GM18867 (cell line): ENCODE data around the gene ZBED5.
"Not testable (repeated sequence)": the region's sequence is repeated elsewhere in the genome, so short reads cannot be mapped to it uniquely, and the experiment has no call there.

Experiments used
- ATAC-seq: cut with Tn5 transposase; IDR thresholded peaks from one replicate; pipeline ENCODE4 v1.9.1; 2021; ENCODE audit warnings: mild to moderate bottlenecking, moderate library complexity; ENCODE audit not compliant: unreplicated experiment

Gene ZBED5

DNA sequence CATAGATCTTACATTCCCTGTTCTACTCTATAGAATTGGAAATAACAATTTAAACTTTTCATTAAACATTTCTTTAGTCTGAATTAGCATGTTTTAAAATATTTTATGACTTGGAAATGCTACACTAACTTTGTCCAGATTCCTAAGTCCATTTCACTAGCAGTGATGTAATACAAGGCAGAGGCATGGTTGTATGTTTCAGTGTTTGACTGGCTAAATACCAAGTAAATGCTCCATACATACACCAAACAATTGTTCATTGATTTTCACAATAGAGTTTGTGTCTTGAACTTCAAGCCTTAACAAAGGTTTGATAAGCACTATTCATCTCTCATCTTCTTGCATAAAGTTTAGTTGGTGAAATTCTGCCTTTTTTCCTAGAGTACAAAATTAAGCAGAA, 13.5 kb downstream of the ZBED5 start:
- no peak for ATAC-seq

DNA sequence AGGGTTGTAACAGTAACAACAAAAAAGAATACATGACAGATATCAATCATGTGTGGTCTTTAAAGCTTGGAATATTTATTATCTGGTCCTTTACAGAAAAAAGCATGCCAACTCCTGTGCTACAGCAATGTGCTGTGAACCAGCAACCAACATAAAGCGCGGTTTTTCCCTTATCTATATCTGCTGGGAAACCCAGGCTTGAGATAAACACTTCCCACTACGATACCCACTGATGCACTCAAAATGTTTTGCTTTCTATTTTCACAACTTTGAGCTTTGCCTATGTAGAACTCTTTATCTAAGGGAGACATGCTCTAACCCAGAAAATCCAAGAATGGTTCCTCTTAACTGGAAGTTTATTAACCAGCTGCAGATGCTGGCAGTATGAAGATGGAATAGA, 19.0 kb downstream of the ZBED5 start:
- no peak for ATAC-seq

DNA sequence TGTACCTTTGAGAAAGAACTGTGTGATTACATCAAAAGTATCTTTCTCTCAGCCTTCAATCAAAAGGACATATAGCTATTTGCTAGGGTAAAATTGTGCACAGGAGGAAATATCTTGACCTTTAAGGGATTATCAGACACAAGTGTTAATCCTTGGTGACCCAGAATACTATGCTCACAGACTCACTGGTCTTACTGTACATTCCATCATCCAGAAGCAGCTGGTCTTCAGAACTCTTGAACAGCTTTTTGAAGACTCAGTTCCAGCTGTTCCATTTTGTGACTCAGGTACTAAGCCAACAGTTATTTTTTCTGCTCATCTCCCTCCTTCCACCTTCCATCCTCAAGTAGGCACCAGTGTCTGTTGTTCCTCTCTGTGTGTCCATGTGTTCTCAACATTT, 19.8 kb downstream of the ZBED5 start:
- ATAC-seq: no peak

DNA sequence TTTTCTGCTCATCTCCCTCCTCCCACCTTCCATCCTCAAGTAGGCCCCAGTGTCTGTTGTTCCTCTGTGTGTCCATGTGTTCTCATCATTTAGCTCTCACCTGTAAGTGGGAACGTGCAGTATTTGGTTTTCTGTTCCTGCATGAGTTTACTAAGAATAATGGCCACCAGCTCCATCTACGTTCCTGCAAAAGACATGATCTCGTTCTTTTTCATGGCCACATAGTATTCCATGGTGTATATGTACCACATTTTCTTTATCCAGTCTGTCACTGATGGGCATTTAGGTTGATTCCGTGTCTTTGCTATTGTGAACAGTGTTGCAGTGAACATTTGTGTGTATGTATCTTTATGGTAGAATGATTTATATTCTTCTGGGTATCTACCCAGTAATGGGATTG, 21.0 kb downstream of the ZBED5 start:
- not testable (repeated sequence) for ATAC-seq

DNA sequence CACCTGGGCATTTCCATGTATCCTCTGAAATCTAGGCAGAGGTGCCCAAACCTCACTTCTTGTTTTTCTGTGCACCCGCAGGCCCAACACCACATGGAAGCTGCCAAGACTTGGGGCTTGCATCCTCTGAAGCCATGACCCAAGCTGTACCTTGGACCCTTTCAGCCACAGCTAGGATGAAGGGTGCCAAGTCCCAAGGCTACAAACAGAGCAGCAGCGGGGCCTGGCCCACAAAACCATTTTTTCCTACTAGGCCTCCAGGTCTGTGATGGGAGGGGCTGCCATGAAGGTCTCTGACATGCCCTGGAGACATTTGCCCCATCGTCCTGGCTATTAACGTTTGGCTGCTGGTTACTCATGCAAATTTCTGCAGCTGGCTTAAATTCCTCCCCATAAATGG, 28.7 kb downstream of the ZBED5 start:
- no peak for ATAC-seq

DNA sequence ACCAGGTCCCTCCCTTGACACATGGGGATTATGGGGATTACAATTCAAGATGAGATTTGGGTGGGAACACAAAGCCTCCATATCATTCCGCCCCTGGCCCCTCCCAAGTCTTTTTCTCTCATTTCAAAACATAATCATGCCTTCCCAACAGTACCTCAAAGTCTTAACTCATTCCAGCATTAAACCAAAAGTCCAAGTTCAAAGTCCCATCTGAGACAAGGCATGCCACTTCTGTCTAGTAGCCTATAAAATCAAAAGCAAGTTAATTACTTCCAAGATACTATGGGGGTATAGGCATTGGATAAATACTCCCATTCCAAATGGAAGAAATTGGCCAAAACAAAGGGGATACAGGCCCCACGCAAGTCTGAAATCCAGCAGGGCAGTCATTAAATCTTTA, 29.5 kb downstream of the ZBED5 start:
- ATAC-seq: no peak

DNA sequence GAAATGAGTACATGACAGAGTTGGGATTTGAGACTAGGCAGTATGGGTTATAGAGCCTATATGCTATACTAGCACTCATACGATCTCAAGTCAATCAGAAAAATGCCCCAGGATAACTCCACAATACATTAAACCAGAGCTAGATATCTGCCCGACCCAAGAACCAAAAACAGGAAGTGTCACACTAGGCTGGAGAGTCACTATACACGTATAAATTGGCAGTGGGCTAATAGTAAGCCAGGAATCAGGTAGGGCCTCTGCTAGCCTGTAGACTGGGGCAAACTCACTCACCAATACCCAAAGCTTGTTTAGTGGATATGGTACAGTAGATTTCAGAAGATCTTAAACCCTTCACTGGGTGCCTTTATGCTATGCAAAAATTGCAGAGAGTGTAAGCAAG, 33.0 kb downstream of the ZBED5 start:
- no peak for ATAC-seq

DNA sequence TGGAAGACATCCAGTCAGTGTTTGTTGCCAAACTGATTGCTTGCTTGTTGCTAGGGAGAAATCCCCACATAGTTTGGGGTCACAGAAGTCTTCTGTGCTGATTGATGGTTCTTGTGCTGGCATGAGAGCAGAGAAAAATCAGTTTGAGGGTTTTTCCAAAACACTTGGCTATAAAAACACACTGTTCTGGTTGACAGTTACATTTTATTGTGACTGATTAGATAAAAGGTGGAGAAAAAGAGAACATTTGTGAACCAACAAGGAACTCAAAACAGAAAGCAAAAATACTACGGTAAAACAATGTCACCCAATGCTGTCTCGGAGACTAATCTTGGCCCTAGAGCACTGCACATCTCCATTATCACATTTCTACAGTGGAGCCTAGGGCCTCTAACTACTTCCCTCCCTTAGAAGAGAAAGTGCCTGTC, 34.7 kb downstream of the ZBED5 start:
- no peak for ATAC-seq

DNA sequence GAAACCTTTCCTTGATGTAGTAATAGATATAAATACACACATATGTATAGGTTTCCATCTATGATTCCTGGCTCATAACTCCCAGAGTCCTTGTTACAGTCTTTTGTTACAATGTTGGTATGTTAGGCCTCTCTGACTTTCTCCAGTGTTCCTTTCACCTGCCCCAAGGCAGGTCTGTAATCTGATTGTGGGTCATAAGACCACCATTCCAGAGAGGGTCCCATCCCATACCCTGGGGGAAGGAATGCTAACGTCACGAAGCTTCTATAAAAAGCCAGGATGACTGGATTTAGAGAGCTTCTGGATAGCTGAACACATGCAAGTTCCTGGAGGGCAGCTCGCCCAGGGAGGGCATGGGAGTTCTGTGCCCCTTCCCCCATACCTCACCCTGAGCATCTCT, 35.4 kb downstream of the ZBED5 start:
- ATAC-seq: not testable (repeated sequence)

DNA sequence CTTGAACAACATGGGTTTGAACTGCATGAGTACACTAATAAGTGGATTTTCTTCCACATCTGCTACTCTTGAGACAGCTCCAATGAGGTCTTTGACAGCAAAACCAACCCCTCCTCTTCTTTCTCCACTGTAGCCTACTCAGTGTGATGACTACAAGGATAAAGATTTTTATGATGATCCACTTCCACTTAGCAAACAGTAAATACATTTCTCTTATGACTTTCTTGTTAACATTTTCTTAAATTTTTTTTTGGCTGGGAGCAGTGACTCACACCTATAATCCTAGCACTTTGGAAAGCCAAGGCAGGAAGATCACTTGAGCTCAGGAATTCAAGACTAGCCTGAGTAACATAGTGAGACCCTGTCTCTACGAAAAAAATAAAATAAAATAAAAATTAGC, 39.3 kb downstream of the ZBED5 start:
- no peak for ATAC-seq

DNA sequence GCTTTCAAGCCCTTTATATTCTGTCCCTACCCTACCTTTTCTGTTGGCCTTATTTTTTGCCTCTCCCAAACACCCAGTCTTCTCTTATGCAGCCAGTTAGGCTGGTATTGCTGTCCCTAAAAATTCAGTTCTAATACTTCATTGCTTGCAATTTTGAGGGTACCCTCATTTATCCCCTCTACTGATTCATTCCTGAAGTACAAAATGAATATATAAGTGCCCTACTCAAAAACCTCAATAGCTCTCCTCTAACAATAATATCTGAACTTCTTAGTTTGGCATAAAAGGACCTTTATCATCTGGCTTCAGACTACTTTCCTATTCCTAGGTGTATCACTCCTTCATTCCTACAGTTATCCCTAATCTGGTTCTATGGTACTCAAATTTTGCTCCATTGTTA, 43.9 kb downstream of the ZBED5 start:
- no peak for ATAC-seq

DNA sequence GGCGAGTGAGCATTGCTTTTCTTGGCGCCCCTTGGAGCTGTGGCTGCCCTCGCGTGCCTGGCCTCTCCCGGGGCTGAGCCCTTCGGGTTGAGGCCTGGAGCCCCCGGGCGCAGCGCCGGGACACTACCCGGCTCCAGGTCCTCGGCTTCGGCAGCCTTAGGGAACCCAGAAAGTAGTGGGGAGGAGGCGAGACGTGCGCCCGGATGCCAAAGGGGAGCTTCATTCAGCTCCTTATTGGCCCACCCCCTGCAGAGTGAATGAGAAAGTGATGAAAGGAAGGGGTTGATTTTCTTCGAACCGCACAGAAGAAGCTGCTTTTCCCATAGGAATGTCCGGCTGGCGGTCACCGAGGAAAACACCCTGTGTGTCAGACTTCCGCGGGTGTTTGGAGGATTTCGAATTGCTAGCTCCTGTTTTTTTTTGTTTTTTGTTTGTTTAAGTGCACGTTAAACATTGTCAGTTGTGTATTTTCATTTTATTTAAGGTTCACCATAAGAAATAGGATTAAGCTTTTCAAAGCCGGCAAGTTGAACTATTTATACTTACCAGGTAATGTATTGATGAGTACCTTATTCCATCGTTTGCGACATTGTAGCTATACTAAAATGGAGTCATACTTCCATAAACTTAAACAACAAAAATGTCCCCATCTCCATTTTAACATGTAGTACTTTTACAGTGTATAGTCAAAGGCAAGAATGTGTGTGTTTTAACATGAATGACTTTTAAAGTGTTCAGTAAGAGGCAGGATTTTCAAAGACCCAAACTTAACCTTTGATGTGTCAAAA, 48.3 kb downstream of the ZBED5 start:
- peak; percentile 25 for ATAC-seq

DNA sequence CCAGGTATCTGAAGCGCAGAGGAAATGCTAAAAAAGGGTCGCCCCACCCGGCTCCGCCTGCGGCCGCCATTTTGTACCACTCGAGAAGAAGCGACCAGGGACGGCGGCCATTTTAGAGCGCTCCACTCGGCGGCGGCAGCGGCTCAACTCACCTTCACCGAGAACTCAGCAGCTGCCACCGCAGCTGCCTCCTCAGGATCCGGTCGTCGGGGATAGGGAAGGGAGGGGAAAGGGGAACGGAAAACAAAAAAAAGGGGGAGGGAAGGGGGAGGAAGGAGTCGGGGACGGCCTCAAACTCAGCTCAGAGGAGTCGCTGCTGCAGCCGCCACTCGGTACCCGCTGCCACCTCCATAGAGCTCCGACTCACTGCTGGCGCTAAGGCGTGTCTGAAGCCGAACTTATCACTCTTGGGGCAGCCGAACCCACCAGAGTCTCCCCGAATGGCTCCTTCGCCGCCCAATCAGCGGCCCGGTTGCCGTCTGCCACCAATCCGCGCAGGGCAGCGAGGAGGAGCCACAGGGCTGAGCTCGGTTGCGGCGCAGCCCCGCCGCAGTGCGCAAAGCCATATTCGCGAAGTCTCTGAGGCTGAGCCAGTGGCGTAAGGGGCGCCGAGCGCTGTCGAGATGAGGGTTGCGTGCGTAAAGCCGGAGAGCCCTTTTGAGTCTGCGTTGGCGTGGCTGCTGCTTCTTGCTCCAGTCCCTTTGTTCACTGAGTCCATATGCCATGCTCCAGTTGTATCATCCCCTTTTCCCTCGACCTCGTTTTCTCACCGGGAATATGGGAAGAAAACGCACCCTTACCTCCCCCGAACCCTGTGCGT, 49.1 kb downstream of the ZBED5 start, which contains the start of gene EIF4G2:
TSS of gene EIF4G2 (minus strand) at position 374 of the 820 bp plus-strand sequence.
- ATAC-seq: peak; percentile 92

DNA sequence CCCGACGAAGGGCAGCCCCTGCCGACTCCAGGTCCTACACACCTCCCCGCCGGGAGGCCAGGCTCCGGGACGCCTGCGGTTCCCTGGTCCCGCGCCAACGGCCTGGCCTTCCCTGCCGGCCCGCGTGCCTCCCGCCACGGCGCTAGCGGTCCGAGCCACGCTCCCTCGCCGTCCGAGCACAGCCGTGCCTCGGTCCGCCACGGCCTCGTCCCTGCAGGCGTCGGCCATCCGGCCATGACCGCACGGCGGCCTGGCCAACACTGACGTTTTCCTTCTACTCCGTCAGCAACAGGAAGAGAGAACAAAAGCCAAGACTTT, 49.7 kb downstream of the ZBED5 start:
- no peak for ATAC-seq

DNA sequence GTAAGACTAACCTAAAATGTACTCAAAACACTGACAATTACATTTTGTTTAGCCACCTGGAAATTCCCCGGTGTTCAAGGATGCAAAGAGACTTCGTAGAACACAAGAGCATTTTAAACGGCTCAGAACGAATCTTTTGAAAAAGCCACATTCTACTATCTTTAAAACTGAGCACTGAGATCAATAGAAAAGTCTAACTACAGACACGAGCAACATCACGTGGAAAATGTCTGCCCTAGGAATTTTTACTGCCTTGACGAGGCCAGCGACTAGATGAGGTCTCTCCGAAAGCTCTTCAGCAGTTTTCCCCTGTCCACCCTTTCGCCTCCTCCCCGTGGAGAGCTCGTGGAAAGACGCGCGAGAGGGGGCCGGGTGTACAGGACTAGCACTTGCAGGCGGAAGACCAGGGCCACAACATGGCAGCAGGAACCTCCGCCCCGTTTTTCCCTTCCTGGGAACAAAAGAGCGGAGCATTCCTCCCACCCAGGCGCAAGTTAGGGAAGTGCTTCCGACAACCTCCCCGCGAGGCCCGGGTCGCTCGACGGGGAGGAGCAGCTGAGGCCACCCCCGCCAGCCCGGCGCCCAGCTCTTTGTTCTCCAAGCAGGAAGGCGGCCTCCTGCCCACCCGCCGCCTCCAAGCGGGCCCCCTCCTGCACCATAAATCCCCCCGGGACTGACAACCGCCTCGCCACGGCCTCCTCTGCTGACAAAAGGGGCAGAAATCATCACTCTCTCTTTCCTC, 50.2 kb downstream of the ZBED5 start:
- ATAC-seq: no peak

DNA sequence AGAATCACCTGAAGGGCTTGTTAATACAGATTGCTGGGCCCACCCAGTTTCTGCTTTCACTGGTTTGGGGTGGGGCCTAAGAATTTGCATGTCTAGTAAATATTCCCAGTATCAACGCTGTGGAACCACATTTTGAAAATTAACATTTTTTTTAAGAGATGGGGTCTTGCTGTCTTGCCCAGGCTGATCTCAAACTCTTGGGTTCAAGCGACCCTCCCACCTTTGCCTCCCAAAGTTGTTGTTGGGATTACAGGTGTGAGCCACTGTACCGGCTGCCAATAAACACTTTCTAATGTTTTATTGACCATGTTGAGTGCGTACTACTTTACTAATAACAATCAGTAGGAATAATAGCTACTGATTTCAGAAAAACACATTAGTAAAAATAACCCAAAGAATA, 51.6 kb downstream of the ZBED5 start:
- no peak for ATAC-seq

DNA sequence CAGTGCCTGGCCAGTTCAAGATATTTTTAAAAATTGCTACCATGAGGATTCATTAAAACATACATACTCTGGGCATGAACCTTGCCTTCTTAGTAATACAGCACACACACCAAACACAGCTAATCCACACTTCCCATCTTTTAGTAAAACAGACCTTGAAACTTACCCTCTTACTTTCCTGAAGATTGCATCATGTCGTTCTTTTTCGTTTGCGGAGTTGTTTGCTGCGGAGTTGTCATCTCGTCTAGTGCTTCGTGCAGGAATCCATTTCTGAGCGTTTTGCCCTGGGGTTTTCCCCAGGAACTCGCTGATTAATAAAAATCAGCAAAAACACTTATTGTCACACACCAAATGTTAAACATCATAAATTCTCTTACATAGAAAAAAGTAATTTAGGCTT, 52.1 kb downstream of the ZBED5 start:
- no peak for ATAC-seq

DNA sequence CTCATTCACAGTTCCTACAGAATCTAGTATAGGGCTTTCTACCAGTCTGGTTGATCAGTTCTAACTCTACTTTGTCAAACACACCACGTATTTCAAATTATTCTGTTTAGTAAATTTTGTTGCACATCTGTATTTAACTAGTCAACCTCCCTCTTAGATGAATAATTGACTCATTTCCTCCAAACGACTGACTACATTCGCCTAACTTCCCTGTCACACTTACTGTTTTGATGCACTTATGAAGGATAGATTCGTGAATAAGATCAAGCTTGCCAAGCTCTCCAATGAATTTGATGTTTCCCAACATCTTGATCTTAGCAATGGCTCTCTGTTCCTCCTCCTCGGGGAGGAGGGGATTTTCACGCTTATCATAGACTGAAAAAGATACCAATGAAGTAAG, 54.2 kb downstream of the ZBED5 start:
- no peak for ATAC-seq
